GM12878 (cell line): Measurements from ENCODE around the gene SFXN5.

Experiments used
- CEBPB ChIP-seq, 2 experiments: fragments of 150-350 bp in 1 of 2; IDR thresholded peaks; 2 replicates each; pipeline ENCODE4 v1.6.1; 2012 to 2014; ENCODE audit warnings: low read depth in 2 of 2, low read length in 2 of 2, borderline replicate concordance in 1 of 2, inconsistent platforms in 1 of 2
- EZH2 ChIP-seq: IDR thresholded peaks from 2 replicates; pipeline ENCODE4 v1.6.1; 2012; ENCODE audit warnings: low read depth, mild to moderate bottlenecking, control low read depth, inconsistent platforms, low read length, borderline replicate concordance; ENCODE audit not compliant: control insufficient read depth
- NFYB ChIP-seq: IDR thresholded peaks from 2 replicates; pipeline ENCODE4 v1.6.1; 2011; ENCODE audit warnings: low read depth, mild to moderate bottlenecking, low read length, improper control_type of control experiment, moderate library complexity; ENCODE audit not compliant: insufficient read depth
- POLR2AphosphoS5 ChIP-seq: IDR thresholded peaks from 2 replicates; pipeline ENCODE4 v1.6.1; 2011; ENCODE audit warnings: mild to moderate bottlenecking, low read length, inconsistent platforms
- TF ChIP-seq, protein P1 (sequence below): fragments of 450-650 bp; conservative IDR thresholded peaks from 2 replicates; pipeline ENCODE4 v1.6.1; 2017; ENCODE audit warnings: mild to moderate bottlenecking, moderate library complexity

DNA sequence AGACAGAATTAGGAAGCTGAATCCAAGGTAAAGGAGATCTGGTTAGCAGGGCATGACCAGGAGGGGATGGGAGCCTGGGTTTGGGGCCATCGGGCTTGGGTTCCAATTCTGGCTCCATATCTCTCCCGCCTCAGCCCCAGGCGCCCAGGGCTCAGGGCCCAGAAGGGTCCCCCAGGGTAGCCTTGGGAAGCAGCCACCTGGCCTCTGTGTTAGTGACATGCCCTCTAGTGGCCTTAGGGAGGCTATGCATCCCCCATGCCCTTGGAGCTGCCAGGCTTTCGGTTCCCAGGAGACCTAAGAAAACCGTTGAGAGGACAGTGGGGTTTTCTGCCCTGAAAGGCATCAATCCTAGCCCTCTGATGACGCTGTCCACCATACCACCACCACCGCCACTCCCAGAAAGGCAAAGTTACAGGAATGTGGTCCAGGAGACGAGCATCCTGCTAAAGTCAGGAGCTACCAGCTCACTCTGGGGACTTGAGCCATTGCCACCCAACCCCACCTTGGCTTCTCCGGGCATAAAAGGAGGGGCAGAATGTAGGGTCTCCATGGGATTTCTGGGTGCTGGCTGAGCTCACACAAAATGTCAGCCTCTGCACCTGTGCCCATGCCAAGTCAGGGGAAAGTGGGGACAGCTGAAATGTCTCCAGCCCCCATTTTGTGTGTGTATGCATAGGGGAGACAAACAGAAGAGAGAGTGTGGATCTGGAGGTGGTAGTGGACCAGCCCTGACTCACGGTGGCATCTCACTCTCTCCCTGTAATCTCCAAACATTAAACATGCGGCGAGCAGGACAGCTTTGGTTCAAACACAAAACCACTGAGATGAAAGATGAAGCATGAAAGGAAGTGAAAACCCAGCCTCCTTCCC lies 97.7 kb downstream of the SFXN5 start:
- no peak for TF ChIP-seq CEBPB (IDR thresholded peaks at IDR 0.05; ENCODE audit: borderline replicate concordance in 1 of 2, low read depth in 2 of 2, low read length in 2 of 2)
- TF ChIP-seq NFYB, result no peak
- TF ChIP-seq, protein P1, sequence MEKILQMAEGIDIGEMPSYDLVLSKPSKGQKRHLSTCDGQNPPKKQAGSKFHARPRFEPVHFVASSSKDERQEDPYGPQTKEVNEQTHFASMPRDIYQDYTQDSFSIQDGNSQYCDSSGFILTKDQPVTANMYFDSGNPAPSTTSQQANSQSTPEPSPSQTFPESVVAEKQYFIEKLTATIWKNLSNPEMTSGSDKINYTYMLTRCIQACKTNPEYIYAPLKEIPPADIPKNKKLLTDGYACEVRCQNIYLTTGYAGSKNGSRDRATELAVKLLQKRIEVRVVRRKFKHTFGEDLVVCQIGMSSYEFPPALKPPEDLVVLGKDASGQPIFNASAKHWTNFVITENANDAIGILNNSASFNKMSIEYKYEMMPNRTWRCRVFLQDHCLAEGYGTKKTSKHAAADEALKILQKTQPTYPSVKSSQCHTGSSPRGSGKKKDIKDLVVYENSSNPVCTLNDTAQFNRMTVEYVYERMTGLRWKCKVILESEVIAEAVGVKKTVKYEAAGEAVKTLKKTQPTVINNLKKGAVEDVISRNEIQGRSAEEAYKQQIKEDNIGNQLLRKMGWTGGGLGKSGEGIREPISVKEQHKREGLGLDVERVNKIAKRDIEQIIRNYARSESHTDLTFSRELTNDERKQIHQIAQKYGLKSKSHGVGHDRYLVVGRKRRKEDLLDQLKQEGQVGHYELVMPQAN, result no peak
- no peak for TF ChIP-seq EZH2
- TF ChIP-seq POLR2AphosphoS5, result no peak
